Dendritic cell treated with granulocyte-macrophage colony-stimulating factor and Interleukin-4, amounts not matched to agents 40 ng/mL and 50 ng/mL, for 4 days (primary cell): Measurements from ENCODE around the gene CDKN3.
"Not testable (repeated sequence)": the region's sequence is repeated elsewhere in the genome, so short reads cannot be mapped to it uniquely, and the experiment has no call there.

Experiments
- H3K27ac Mint-ChIP-seq: one replicate; pipeline ENCODE4 v1.8.0; 2022; ENCODE audit warnings: mild to moderate bottlenecking, mixed read lengths
- H3K27me3 Mint-ChIP-seq: one replicate; pipeline ENCODE4 v1.8.0; 2022; ENCODE audit warnings: mild to moderate bottlenecking, mixed read lengths
- H3K36me3 Mint-ChIP-seq: one replicate; pipeline ENCODE4 v1.8.0; 2022; ENCODE audit warnings: low read depth, mixed read lengths
- H3K4me1 Mint-ChIP-seq: one replicate; pipeline ENCODE4 v1.8.0; 2022; ENCODE audit warnings: low read depth, mixed read lengths
- H3K4me3 Mint-ChIP-seq: one replicate; pipeline ENCODE4 v1.8.0; 2022; ENCODE audit warnings: mild to moderate bottlenecking, moderate library complexity, mixed read lengths
- H3K9me3 Mint-ChIP-seq: one replicate; pipeline ENCODE4 v1.8.0; 2022; ENCODE audit warnings: mixed read lengths
- intact Hi-C: fragments of 100-400 bp; cut with micrococcal nuclease; formaldehyde crosslinking; loops from one replicate; pipeline ENCODE4 v1.15.0; 2022

The CDKN3 gene

GRCh38 chr14:54362089-54362504 is 34.7 kb upstream of the CDKN3 start:
- H3K27ac Mint-ChIP-seq = no peak overlapping the region
- H3K27me3 Mint-ChIP-seq = peaks cover 2% of the 10 kb centered on the region
- H3K9me3 Mint-ChIP-seq = no peaks in the 10 kb centered on the region
- no peak overlapping the region for H3K4me3 Mint-ChIP-seq
- intact Hi-C loops = no loop called here
- peaks cover 7% of the 10 kb centered on the region for H3K4me1 Mint-ChIP-seq
- no peaks in the 10 kb centered on the region for H3K36me3 Mint-ChIP-seq

GRCh38 chr14:54362759-54363437 is 33.9 kb upstream of the CDKN3 start:
- no peaks in the 10 kb centered on the region for H3K9me3 Mint-ChIP-seq
- peaks cover 7% of the 10 kb centered on the region for H3K4me1 Mint-ChIP-seq
- intact Hi-C loops = no loop called here
- peaks cover 2% of the 10 kb centered on the region for H3K27me3 Mint-ChIP-seq
- H3K4me3 Mint-ChIP-seq = no peak overlapping the region
- no peak overlapping the region for H3K27ac Mint-ChIP-seq
- no peaks in the 10 kb centered on the region for H3K36me3 Mint-ChIP-seq

DNA sequence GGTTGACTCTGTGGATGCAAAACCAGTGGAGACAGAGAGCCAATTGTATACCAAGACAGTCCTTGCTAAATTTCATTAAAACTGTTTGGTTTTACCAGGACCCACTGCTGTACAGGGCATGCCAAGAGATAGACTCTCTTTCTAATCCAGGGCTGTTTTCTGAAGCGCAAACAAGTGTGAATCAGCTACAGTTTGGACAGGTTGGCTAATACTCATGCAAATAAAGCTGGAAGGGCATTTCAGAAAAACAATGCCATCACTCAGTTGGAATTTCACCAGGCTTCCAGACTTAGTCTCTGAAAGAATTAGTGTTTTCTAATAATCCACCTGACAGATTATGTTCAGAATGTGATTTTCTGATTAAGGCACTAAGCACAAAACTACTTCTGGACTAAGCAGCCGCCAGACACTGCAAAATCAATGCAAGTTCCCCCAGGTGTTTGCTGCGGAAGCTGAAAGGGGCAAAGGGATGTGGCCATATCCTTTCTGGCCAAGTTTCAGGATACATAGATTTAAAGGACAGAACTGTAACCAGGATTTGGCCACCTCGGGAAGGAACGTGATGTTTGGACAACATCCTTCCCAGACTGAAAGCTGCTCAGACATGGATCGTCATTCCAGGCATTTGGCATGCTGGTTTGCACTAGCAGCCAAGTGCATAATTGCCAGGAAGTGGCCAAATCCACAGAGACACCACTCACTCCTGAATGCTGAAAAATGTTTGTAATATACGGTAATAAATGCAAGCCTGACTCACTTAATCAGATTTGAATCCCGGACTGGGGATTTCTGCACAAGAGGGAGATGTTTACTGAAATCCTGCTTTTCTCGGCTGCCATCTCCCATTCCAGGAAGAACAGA is 32.0 kb upstream of the CDKN3 start:
- Mint-ChIP-seq H3K36me3 (no peaks in the 10 kb centered on the region), H3K9me3 (no peaks in the 10 kb centered on the region)

GRCh38 chr14:54366736-54367735 is 29.8 kb upstream of the CDKN3 start:
- Mint-ChIP-seq H3K9me3 (no peaks in the 10 kb centered on the region), H3K36me3 (no peaks in the 10 kb centered on the region), H3K27me3 (peaks cover 2% of the 10 kb centered on the region), H3K4me3 (no peak overlapping the region), H3K4me1 (peaks cover 14% of the 10 kb centered on the region), H3K27ac (no peak overlapping the region)
- intact Hi-C loops = no loop called here

More for the DNA sequence above, 32.0 kb upstream of the CDKN3 start:
- Mint-ChIP-seq H3K4me3 (no peak overlapping the region), H3K4me1 (peaks cover 7% of the 10 kb centered on the region), H3K27ac (no peak overlapping the region), H3K27me3 (peaks cover 2% of the 10 kb centered on the region)
- intact Hi-C loops = no loop called here

DNA sequence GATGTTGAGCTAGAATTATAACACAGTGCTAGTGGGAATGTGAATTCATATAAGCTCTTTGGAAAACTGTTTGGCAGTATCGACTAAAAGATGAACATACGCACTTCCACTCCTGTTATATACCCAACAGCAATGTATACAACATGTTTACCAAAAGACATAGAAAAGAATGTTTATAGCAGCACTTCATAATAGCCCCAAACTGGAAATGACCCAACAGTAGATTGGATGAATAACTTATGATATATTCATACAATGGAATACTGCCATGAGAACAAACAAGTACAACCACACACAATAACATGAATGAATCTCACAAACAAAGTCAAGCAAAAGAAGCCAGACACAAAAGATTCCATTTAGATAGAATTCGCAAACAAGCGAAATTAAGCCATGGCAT is 28.5 kb upstream of the CDKN3 start:
- Mint-ChIP-seq H3K27ac (no peak overlapping the region), H3K4me1 (peaks cover 7% of the 10 kb centered on the region), H3K4me3 (no peak overlapping the region), H3K27me3 (peaks cover 2% of the 10 kb centered on the region), H3K9me3 (no peaks in the 10 kb centered on the region), H3K36me3 (no peaks in the 10 kb centered on the region)
- intact Hi-C loops = no loop called here

DNA sequence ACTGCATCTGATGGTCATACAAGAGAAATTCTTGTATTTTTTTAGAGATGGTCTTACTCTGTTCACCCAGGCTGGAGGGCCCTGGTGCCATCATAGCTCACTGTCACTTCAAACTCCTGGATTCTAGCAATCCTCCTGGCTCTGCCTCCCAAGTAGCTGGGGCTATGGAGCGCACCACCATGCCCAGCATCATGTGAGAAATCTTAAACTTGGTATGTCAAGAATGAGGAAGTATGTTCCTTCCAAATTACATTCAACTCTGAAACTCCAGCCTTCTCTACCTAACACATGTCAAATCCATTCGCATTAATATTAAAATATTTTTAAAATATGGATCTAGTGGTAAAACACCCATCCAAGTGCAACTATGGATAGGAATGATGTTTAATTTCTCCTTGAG is 27.5 kb upstream of the CDKN3 start:
- peaks cover 7% of the 10 kb centered on the region for H3K4me1 Mint-ChIP-seq
- intact Hi-C loops = no loop called here
- no peaks in the 10 kb centered on the region for H3K9me3 Mint-ChIP-seq
- H3K27ac Mint-ChIP-seq = no peak overlapping the region
- no peaks in the 10 kb centered on the region for H3K36me3 Mint-ChIP-seq
- H3K27me3 Mint-ChIP-seq = peaks cover 2% of the 10 kb centered on the region
- H3K4me3 Mint-ChIP-seq = no peak overlapping the region

DNA sequence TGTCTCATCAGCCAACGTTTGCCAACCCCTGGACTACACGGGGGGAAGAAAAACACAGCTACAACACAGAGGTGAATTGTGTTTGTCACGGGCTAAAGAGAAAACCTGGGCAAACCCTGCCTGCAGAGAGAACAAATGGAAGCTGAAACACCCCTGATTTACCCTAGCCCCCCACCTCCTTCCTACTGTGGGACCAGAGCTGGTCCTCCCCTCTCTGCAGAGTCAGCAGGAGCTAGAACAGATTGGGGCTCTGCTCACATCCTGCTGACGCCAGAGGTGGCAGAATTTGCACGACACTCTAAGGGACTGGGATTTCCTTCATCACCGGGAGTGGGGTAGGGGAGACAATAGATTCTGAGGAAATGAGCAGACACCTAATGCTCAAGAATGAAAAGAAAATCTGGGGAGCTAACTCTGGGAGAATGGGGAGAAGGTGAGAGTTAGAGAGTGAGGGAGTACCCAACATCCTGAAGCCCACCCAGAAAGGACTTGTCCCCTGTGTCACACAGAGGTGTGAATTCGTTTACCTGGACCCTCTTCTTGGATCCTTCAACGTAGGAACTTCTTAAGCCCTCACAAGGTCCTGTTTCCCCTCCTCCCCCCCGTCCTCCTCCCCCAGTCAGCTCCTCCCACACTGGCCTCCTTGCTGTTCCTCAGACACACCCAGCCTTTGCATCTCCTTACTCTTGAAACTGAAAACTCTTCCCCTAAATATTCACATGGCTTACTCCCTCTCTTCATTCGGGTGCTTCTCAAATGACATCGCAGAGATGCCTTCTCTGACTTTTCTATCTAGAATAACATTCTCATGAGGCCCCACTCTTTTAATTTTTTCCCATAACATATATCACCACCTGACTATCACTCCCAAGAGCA is 26.2 kb upstream of the CDKN3 start:
- Mint-ChIP-seq H3K4me3 (no peak overlapping the region), H3K27me3 (peaks cover 2% of the 10 kb centered on the region), H3K4me1 (peaks cover 7% of the 10 kb centered on the region), H3K36me3 (no peaks in the 10 kb centered on the region), H3K27ac (no peak overlapping the region), H3K9me3 (no peaks in the 10 kb centered on the region)
- intact Hi-C loops = no loop called here

DNA sequence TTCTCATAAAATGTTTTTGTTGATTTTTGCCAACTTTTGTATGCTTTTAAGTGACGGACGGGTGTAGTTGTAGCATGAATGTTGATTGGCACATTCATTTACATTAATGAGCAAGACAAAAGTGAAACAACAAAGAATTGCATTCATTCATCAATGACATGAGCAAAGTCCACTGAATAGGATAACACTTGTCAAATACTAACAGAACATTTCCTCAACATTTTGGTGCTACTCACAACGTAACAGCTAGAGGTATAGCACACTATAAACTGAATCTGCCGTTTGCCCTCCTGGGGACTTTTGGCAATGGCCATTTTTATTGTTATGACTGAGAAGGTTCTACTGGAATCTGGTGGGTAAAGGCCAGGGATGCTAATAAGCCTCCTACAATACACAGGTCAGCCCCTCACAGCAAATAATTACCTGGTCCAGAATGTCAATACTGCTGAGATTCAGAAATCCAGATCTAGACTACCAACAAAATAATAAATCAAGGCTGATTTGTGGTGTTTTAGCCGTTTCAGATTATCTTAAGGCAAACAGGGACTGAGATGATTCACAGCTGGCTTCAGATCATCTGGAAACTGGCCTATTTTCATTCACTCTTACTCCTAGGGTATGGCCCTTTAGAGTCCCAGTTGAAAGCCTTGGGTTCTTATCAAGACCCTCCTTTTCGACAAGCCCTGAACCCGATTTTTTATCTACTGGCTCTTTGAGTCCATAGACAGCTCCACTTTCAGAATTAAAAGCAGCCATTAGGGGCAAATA is 22.5 kb upstream of the CDKN3 start:
- no peaks in the 10 kb centered on the region for H3K9me3 Mint-ChIP-seq
- no peak overlapping the region for H3K27ac Mint-ChIP-seq
- peaks cover 7% of the 10 kb centered on the region for H3K4me1 Mint-ChIP-seq
- H3K4me3 Mint-ChIP-seq = no peak overlapping the region
- H3K27me3 Mint-ChIP-seq = no peaks in the 10 kb centered on the region
- H3K36me3 Mint-ChIP-seq = no peaks in the 10 kb centered on the region
- intact Hi-C loops = no loop called here

GRCh38 chr14:54377501-54377900 is 19.3 kb upstream of the CDKN3 start:
- Mint-ChIP-seq H3K4me1 (peaks cover 7% of the 10 kb centered on the region), H3K27ac (no peak overlapping the region), H3K36me3 (no peaks in the 10 kb centered on the region), H3K9me3 (no peaks in the 10 kb centered on the region), H3K4me3 (no peak overlapping the region), H3K27me3 (no peaks in the 10 kb centered on the region)
- intact Hi-C loops = no loop called here

GRCh38 chr14:54378893-54379292 is 17.9 kb upstream of the CDKN3 start:
- H3K27ac Mint-ChIP-seq, H3K4me1 Mint-ChIP-seq, H3K4me3 Mint-ChIP-seq, H3K9me3 Mint-ChIP-seq, H3K27me3 Mint-ChIP-seq, H3K36me3 Mint-ChIP-seq, intact Hi-C loops: not testable (repeated sequence)

DNA sequence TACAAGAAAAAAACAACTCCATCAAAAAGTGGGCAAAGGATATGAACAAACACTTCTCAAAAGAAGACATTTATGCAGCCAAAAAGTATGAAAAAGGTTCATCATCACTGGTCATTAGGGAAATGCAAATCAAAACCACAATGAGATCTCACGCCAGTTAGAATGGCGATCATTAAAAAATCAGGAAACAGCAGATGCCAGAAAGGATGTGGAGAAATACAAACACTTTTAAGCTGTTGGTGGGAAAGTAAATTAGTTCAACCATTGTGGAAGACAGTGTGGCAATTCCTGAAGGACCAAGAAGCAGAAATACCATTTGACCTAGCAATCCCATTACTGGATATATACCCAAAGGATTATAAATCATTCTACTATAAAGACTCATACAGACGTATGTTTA is 16.2 kb upstream of the CDKN3 start:
- H3K9me3 Mint-ChIP-seq, H3K4me1 Mint-ChIP-seq, H3K36me3 Mint-ChIP-seq, intact Hi-C loops, H3K27ac Mint-ChIP-seq, H3K27me3 Mint-ChIP-seq, H3K4me3 Mint-ChIP-seq: not testable (repeated sequence)

GRCh38 chr14:54381821-54382220 is 15.0 kb upstream of the CDKN3 start:
- no peak overlapping the region for H3K27ac Mint-ChIP-seq
- no peaks in the 10 kb centered on the region for H3K27me3 Mint-ChIP-seq
- no peaks in the 10 kb centered on the region for H3K36me3 Mint-ChIP-seq
- no peak overlapping the region for H3K4me3 Mint-ChIP-seq
- intact Hi-C loops = no loop called here
- H3K9me3 Mint-ChIP-seq = no peaks in the 10 kb centered on the region
- H3K4me1 Mint-ChIP-seq = peaks cover 7% of the 10 kb centered on the region
